Karpas-422 (cell line): Measurements from ENCODE around the gene THTPA. TPM values are rescaled to one million over a fixed set of nuclear protein-coding genes. Genes with fewer than 3 reads are reported as not detected.
A peak's percentile ranks its signal among the peaks of the same experiment; 100 is the strongest.

ENCODE experiments used
- DNase-seq: peaks from one replicate; pipeline ENCODE4 v3.0.0-alpha.2; 2015
- H2AFZ ChIP-seq: fragments of 200-600 bp; sonication (generic); 2 replicates; pipeline ENCODE4 v1.6.1; 2014; ENCODE audit warnings: antibody characterized with exemption, low read length, mixed read lengths
- H3K27ac ChIP-seq: fragments of 200-600 bp; sonication (generic); 2 replicates; pipeline ENCODE4 v1.5.1; 2014; ENCODE audit warnings: mild to moderate bottlenecking, low read length, moderate library complexity
- H3K27me3 ChIP-seq: fragments of 200-600 bp; sonication (generic); 2 replicates; pipeline ENCODE4 v1.6.1; 2014; ENCODE audit warnings: low read length, mixed read lengths
- H3K36me3 ChIP-seq: fragments of 200-600 bp; sonication (generic); 2 replicates; pipeline ENCODE4 v1.6.1; 2014; ENCODE audit warnings: low read length, mixed read lengths; ENCODE audit not compliant: insufficient read depth
- H3K4me1 ChIP-seq: fragments of 200-600 bp; sonication (generic); 2 replicates; pipeline ENCODE4 v1.6.1; 2014; ENCODE audit warnings: mild to moderate bottlenecking, low read length, mixed read lengths
- H3K4me2 ChIP-seq: fragments of 200-600 bp; sonication (generic); 2 replicates; pipeline ENCODE4 v1.6.1; 2014; ENCODE audit warnings: low read length, low read depth, mild to moderate bottlenecking; ENCODE audit not compliant: poor library complexity, severe bottlenecking
- H3K4me3 ChIP-seq: fragments of 200-600 bp; sonication (generic); 2 replicates; pipeline ENCODE4 v1.5.1; 2014; ENCODE audit warnings: mild to moderate bottlenecking, antibody characterized with exemption, low read length, mixed read lengths
- H3K79me2 ChIP-seq: fragments of 200-600 bp; sonication (generic); 2 replicates; pipeline ENCODE4 v1.6.1; 2014; ENCODE audit warnings: mild to moderate bottlenecking, low read length, mixed read lengths
- H3K9ac ChIP-seq: fragments of 200-600 bp; sonication (generic); 2 replicates; pipeline ENCODE4 v1.6.0; 2014; ENCODE audit warnings: low read length
- H3K9me2 ChIP-seq: fragments of 200-600 bp; sonication (generic), shearing (Covaris generic); replicated peaks from 2 replicates; pipeline ENCODE4 v1.6.0; 2014; ENCODE audit warnings: mild to moderate bottlenecking, low read length, moderate library complexity; ENCODE audit not compliant: insufficient read depth
- H3K9me3 ChIP-seq: fragments of 300-700, 200-600 bp; sonication (generic); 2 replicates; pipeline ENCODE4 v1.6.1; 2014; ENCODE audit warnings: low read length, mixed read lengths
- H4K20me1 ChIP-seq: fragments of 200-600 bp; sonication (generic); 2 replicates; pipeline ENCODE4 v1.6.1; 2014; ENCODE audit warnings: mild to moderate bottlenecking, antibody characterized with exemption, low read length, low read depth; ENCODE audit not compliant: insufficient read depth
- total RNA-seq: library from RNA; depleted of rRNA; stranded (reverse); fragments of >200 nt; shearing (Covaris generic); gene quantifications from 2 replicates; pipeline ENCODE4 v1.2.3, GENCODE V29; 2014; ENCODE audit warnings: low replicate concordance; rRNA removed

Gene THTPA, protein sequence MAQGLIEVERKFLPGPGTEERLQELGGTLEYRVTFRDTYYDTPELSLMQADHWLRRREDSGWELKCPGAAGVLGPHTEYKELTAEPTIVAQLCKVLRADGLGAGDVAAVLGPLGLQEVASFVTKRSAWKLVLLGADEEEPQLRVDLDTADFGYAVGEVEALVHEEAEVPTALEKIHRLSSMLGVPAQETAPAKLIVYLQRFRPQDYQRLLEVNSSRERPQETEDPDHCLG
- total RNA-seq = 16.2 and 57.5 TPM in 2 replicates

DNA sequence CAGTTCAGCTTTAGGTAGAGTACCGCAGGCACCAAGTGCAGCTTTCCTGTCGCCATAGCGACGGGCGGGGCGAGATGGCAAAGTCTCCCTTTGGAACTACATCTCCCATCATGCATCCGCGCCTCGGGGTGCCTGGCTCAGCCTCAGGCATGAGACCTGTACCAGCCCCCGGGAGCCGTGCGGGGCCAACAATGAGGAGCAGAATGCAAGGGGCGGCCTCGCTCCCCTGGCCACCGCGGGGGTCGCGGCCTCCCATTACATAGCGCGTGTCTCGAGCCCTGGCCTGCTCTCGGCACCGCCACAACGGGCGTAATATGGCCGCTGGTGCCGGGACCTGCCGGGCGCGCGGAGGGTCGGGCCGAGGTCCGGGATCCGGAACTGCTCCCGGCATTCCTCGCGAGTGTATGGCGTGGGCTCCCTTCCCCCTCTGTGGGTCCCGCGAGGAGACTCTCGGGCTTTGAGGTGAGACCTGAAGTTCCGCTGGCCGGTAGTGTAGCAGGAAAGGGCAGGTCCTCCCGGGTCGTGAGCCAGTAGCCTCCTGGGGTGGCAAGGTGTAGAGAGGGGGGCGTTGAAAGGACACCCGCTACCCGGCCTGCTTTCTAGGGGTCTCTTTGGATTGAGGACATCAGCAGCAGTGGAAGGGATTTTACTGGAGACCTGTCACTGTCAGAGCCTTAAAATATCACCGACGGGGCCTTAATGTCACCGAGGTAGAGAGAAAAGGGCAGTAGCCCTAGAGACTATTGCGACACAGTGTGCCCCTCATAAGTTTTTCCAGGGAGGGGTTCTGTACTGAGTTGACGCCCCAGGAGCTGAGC, at the start of gene THTPA:
TSS of gene THTPA (plus strand) at position 390 of the 818 bp plus-strand sequence. CDS start 487 bp downstream, outside the sequence.
- H3K4me2 ChIP-seq = peak within 1 kb of the TSS; percentile 96
- H3K36me3 ChIP-seq = peaks cover 29% of the 10 kb centered on the region
- peak within 1 kb of the TSS; percentile 91; the same call in 1 of the 2 replicates for H2AFZ ChIP-seq
- DNase-seq = peak; percentile 98
- H3K27ac ChIP-seq = peak within 1 kb of the TSS; percentile 73
- peaks cover 6% of the 10 kb centered on the region for H4K20me1 ChIP-seq
- H3K4me1 ChIP-seq = peaks cover 44% of the 10 kb centered on the region
- H3K9me3 ChIP-seq = no peaks in the 10 kb centered on the region
- peak within 1 kb of the TSS; percentile 86 for H3K4me3 ChIP-seq
- H3K27me3 ChIP-seq = no peaks in the 10 kb centered on the region
- peak within 1 kb of the TSS; percentile 93 for H3K9ac ChIP-seq
- H3K9me2 ChIP-seq = no peaks in the 10 kb centered on the region
- peaks cover 40% of the 10 kb centered on the region for H3K79me2 ChIP-seq

DNA sequence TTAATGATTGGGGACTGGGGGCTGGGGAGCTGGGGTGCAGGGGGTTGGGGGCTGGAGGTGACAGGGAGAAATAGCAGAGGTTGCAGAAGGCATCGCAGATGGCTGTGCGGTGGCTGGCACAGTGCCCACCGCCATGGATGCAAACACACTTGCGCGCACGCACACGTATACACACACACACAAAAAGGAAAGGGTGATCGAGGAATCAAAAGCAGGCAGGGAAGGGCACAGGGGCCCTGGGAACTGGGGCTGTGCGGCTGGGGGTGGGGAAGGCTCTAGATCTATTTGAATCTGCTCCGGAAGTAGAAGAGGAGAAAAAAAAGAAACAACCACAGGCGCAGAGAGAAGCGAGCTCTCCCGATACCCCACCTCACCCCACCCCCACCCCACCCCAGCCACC, 43.9 kb upstream of the THTPA start:
- Histone ChIP-seq H3K9ac (no peak overlapping the region), H3K4me3 (no peak overlapping the region), H3K4me2 (no peak overlapping the region)

DNA sequence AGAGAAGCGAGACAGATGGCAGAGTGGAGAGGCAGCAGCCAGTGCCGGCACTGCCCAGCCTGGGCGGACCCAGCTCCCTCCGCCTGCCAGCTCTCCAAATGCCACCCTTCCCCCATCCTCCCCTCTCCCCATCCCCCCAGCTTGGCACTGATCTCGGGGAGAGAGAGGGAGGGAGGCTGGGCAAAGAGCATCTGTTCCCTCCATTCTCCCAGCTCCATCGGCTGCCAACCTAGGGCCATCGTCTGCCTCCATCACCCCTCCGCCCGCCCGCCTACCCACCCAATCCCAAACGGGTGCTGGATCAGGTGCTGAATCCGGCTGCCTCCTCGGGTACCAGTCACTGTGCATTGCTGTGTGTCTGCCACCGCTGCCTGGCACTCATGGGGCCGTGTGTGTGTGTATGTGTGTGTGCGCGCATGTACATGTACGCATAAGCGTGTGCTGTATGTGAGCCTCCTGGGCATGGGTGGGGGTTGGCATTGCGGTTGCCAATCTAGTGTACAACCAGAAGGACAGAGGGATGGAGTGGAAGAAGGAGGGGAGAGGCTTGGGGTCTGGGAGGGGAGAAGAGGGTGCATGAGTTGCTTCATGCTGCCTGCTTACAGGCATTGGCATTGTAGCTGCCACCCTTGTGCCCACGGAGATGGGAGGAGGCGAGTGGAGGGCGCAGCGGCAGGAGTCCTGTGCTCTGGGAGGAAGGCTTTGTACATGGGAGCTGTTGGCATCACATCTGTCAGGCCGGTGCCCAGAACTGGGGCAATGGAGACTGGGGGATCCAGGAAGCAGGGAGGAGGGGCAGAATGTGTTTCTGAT, 42.9 kb upstream of the THTPA start:
- Histone ChIP-seq H3K4me2 (no peak overlapping the region), H4K20me1 (no peaks in the 10 kb centered on the region), H3K9me2 (no peaks in the 10 kb centered on the region), H3K36me3 (no peaks in the 10 kb centered on the region), H3K4me1 (no peaks in the 10 kb centered on the region), H3K4me3 (no peak overlapping the region), H3K9ac (no peak overlapping the region), H2AFZ (no peak overlapping the region), H3K79me2 (no peaks in the 10 kb centered on the region), H3K9me3 (no peaks in the 10 kb centered on the region), H3K27me3 (no peaks in the 10 kb centered on the region), H3K27ac (no peak overlapping the region)
- no peak for DNase-seq

More for the DNA sequence above, 43.9 kb upstream of the THTPA start:
- no peaks in the 10 kb centered on the region for H3K36me3 ChIP-seq
- no peak overlapping the region for H3K27ac ChIP-seq
- H3K9me3 ChIP-seq = no peaks in the 10 kb centered on the region
- no peaks in the 10 kb centered on the region for H3K9me2 ChIP-seq
- H3K4me1 ChIP-seq = no peaks in the 10 kb centered on the region
- no peaks in the 10 kb centered on the region for H3K79me2 ChIP-seq
- no peak for DNase-seq
- H4K20me1 ChIP-seq = no peaks in the 10 kb centered on the region
- no peaks in the 10 kb centered on the region for H3K27me3 ChIP-seq
- no peak overlapping the region for H2AFZ ChIP-seq

DNA sequence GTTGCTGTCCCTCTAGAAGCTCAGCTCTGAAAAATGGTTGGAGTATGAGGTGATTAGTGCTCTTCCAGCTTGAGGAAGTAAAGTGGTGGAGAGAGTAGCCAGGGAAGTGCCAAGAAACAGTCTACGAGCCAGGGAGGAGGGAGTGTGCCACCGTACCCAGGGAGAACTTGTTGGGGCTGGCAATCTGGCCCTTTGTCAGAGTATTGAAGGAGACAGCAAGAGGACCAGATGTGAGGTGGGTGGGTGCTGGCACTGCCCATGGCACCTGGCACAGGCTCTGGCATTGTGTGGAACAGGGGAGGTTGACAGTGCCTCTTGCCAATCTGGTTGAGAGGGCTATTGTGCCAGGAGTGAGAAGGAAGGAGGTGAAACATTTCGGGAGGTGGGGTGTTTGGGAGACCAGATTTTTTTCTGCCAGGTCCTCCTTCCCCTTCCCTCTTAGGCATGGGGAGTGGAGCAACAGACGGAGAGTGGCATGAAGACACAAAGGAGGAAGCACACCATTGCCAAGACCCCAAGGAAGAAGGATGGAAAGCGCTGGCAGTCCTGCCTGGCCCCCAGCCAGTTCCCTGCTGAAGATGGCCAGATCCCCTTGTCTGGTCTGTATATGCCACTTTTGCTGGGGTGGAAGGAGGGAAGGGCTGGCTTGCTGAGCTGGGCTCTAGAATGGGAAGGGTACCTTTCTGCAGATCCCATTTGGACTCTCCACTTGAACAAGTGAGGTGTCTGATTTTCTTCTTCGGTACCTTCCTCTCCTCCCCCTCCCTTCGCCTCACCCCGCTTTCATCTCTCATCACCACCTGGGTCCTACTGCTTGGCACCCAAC, 42.0 kb upstream of the THTPA start:
- Histone ChIP-seq H2AFZ (no peak overlapping the region), H3K27ac (no peak overlapping the region), H3K36me3 (no peaks in the 10 kb centered on the region), H3K9me2 (no peaks in the 10 kb centered on the region), H3K9me3 (no peaks in the 10 kb centered on the region), H3K4me2 (no peak overlapping the region), H3K4me3 (no peak overlapping the region), H3K4me1 (no peaks in the 10 kb centered on the region), H3K27me3 (no peaks in the 10 kb centered on the region), H3K9ac (no peak overlapping the region), H3K79me2 (no peaks in the 10 kb centered on the region), H4K20me1 (no peaks in the 10 kb centered on the region)
- no peak for DNase-seq

DNA sequence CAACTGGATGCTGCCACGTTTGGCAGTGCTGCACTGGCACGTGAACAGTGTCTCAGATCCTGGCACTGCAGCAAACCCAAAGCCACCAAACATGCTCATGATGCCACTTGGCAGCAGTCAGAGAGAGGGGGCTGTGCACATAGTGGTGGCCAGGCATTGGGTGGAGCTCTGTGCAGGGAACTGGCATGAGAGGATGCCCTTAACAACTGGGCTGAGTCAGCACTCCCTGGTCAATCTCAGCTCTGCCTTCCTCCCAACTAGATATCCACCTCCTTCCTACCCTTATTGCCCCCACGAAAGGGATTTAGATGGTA, 41.5 kb upstream of the THTPA start:
- no peak for DNase-seq
- H3K4me3 ChIP-seq = no peak overlapping the region
- no peaks in the 10 kb centered on the region for H3K4me1 ChIP-seq
- no peak overlapping the region for H3K9ac ChIP-seq
- H3K9me2 ChIP-seq = no peaks in the 10 kb centered on the region
- no peaks in the 10 kb centered on the region for H3K27me3 ChIP-seq
- H2AFZ ChIP-seq = no peak overlapping the region
- H4K20me1 ChIP-seq = no peaks in the 10 kb centered on the region
- H3K27ac ChIP-seq = no peak overlapping the region
- no peak overlapping the region for H3K4me2 ChIP-seq
- no peaks in the 10 kb centered on the region for H3K79me2 ChIP-seq
- no peaks in the 10 kb centered on the region for H3K9me3 ChIP-seq
- H3K36me3 ChIP-seq = no peaks in the 10 kb centered on the region

DNA sequence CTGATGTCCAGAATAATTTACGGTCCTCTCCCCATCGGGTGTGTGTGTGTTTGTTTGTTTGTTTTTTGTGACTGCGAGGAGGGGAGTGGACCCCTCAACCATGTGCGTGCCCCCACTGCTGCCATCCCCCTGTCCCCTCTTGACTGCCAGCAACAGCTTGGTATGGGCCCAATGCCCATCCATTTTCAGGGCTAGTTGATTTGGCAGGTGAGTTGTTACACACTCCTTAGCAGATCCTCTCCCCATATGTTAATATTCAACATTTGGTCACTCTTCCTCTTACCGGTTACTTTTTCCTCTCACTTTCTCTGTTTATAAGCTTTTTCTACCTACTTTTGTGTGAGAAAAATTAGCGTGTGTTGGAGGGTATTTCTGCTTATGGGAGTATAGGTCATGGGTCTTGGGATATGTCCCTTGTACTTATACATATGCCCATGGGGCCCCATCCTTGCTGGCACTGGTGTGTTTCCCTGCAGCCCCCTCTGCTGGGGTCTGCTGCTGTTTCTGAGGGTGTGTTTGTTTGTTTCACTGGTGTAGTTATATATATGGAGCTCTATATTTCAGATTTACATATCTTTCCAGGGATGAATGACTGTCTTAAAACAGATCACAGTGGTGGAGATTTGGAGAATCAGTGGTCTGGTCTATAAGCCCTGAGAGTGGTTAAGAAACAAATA, 38.3 kb upstream of the THTPA start:
- Histone ChIP-seq H3K79me2 (no peaks in the 10 kb centered on the region), H3K27me3 (no peaks in the 10 kb centered on the region), H3K36me3 (no peaks in the 10 kb centered on the region), H3K9me3 (no peaks in the 10 kb centered on the region), H3K4me2 (no peak overlapping the region), H3K4me3 (no peak overlapping the region), H3K9ac (no peak overlapping the region), H4K20me1 (no peaks in the 10 kb centered on the region), H3K9me2 (no peaks in the 10 kb centered on the region), H3K4me1 (no peaks in the 10 kb centered on the region), H2AFZ (no peak overlapping the region), H3K27ac (no peak overlapping the region)
- DNase-seq = no peak

DNA sequence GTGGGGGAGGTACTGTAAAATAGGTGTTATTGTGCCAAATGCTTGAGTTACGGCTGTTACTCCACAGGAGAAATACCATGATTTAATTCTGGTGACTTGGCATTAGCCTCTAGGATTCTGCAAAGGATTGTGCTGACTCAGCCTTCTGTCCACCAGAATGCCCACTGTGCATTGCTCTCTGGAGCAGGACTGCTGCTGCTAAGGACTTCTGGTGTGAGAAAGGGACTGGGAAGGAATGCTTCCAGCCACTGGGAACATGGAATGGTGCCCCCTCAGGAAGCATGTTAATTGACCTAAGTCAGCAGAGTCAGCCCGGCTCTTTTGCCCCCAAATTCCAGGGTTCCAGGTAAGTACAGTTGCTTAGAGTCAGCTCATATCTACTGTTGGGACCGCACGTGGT, 37.4 kb upstream of the THTPA start:
- Histone ChIP-seq H3K27me3 (no peaks in the 10 kb centered on the region), H3K36me3 (no peaks in the 10 kb centered on the region), H4K20me1 (no peaks in the 10 kb centered on the region), H3K27ac (no peak overlapping the region), H3K79me2 (no peaks in the 10 kb centered on the region), H2AFZ (no peak overlapping the region), H3K4me2 (no peak overlapping the region), H3K9me3 (no peaks in the 10 kb centered on the region), H3K9ac (no peak overlapping the region), H3K4me1 (no peaks in the 10 kb centered on the region), H3K9me2 (no peaks in the 10 kb centered on the region), H3K4me3 (no peak overlapping the region)
- no peak for DNase-seq
